ENCODE measurements around the gene CXCR6. TPM values are rescaled to one million over a fixed set of nuclear protein-coding genes. Genes with fewer than 3 reads are reported as not detected.

CXCR6 gene
- 1 to 10 TPM; 2.2 to 4.9 TPM for total RNA-seq

DNA sequence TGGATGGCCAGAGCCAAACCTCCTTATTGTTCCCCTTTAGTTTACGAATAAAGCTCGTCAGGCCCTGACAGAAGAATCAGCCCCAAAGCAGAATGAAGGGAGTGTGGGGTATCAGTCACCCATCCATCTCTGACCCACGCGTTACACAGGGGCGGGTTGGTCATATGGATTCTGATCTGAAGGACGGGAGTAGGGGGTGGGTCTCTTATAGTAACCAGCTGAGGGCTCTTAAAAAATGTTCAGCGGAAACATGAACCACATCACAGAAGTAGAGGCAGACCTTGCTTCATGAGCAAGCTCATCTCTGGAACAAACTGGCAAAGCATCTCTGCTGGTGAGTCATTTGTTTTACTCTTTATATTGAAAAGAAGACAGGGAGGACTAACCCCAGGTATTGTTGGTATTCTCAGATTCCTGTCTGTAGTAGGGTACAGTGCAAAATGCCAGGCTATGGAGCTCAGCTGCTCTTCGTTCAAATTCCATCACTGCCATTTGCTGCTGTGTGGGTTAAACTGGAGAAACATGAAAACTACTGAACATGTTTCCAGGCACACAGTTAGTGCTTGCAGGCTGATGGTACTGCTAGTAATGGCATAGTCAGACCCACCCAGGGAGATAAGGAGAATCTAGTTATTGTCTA is at the start of gene CXCR6:
Gene CXCR6, plus strand, starts transcription at position 258 of the 640 bp plus-strand sequence. CDS start 3,018 bp downstream, outside the sequence.
- Histone ChIP-seq H3K4me1 (ENCODE audit: control insufficient read depth in 1 of 2, low read depth in 2 of 2) (peaks cover 0 to 24% of the 10 kb centered on the region in 2 donors), H3K4me3 (no peak within 1 kb of the TSS), H3K27me3 (replicated peaks; ENCODE audit: insufficient read depth) (no peaks in the 10 kb centered on the region), H3K36me3 (peaks cover 14% of the 10 kb centered on the region), H3K27ac (no peak within 1 kb of the TSS), H3K9me3 (no peaks in the 10 kb centered on the region)
- ATAC-seq (ENCODE audit: insufficient number of reproducible peaks, low FRiP score, low read depth): no peak
- TF ChIP-seq, protein P1, sequence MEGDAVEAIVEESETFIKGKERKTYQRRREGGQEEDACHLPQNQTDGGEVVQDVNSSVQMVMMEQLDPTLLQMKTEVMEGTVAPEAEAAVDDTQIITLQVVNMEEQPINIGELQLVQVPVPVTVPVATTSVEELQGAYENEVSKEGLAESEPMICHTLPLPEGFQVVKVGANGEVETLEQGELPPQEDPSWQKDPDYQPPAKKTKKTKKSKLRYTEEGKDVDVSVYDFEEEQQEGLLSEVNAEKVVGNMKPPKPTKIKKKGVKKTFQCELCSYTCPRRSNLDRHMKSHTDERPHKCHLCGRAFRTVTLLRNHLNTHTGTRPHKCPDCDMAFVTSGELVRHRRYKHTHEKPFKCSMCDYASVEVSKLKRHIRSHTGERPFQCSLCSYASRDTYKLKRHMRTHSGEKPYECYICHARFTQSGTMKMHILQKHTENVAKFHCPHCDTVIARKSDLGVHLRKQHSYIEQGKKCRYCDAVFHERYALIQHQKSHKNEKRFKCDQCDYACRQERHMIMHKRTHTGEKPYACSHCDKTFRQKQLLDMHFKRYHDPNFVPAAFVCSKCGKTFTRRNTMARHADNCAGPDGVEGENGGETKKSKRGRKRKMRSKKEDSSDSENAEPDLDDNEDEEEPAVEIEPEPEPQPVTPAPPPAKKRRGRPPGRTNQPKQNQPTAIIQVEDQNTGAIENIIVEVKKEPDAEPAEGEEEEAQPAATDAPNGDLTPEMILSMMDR (IDR thresholded peaks at IDR 0.05): no peak
- no peak for DNase-seq (ENCODE audit: low spot score)

DNA sequence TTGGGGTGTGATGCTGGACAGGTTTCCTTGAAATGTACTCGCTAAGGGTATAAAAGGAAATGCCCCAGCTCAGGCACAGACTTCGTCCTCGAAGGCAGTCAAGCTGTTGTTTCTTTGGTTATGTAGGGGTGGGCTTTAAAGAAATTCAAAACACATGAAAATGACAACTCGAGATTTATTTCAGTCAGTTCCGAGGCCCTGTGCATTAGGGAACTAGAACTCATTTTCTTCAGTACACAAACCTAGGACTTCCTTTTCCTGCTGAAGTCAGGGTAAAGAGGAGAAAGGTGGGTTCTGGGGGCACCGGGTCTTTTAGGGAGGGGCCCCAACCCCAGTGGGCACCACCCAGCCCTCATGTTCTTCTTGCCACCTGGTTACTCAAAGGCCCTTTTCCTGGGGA is 49.2 kb upstream of the CXCR6 start:
- no peak for DNase-seq (ENCODE audit: low spot score)
- no peak for ATAC-seq (ENCODE audit: insufficient number of reproducible peaks, low FRiP score, low read depth)
- no peaks in the 10 kb centered on the region for H3K27me3 ChIP-seq (replicated peaks; ENCODE audit: insufficient read depth)
- no peak overlapping the region for H3K4me3 ChIP-seq
- H3K9me3 ChIP-seq: no peaks in the 10 kb centered on the region
- TF ChIP-seq, protein P1 (IDR thresholded peaks at IDR 0.05): no peak
- no peaks in the 10 kb centered on the region for H3K4me1 ChIP-seq (ENCODE audit: control insufficient read depth in 1 of 2, low read depth in 2 of 2)
- no peak overlapping the region for H3K27ac ChIP-seq
- no peaks in the 10 kb centered on the region for H3K36me3 ChIP-seq

DNA sequence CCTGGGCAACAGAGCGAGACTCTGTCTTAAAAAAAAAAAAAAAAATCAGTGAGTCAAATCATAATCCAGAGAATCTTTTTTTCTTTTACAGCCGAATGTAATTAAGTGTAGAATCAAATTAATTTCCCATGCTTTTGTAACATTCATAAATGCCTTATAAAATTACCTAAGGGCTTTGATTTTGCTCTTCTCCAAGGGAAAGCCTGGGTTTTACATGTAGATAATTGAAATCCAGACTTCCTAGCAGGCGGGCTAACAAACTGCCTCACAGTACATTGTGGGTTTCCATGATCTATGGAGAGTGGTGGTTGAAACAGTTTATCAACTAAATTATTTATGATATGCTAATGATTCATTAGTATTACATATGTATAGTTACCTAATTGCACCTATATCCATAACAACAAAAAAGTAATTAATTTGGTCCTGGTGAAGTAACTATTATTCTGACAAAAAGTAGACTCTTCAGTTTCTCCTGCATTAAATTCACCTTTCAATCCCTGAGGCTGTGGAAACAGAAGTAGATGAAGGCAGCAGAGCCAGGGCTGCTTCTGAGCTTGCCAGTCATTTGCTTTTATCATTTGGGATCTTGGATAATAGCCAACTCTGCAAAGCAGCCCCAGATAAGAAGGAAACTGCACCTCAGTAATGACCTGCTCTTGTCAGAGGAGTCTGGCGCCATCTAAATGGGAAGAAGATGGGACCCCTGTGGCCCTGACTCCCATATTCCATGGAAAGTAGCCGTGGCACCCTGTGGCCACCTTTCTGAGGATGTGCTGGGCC is 47.4 kb upstream of the CXCR6 start:
- H3K27ac ChIP-seq: no peak overlapping the region
- H3K4me1 ChIP-seq (ENCODE audit: control insufficient read depth in 1 of 2, low read depth in 2 of 2): no peaks in the 10 kb centered on the region
- H3K4me3 ChIP-seq: no peak overlapping the region
- H3K9me3 ChIP-seq: no peaks in the 10 kb centered on the region
- TF ChIP-seq, protein P1 (IDR thresholded peaks at IDR 0.05): no peak
- no peaks in the 10 kb centered on the region for H3K27me3 ChIP-seq (replicated peaks; ENCODE audit: insufficient read depth)
- ATAC-seq (ENCODE audit: insufficient number of reproducible peaks, low FRiP score, low read depth) (no peak), DNase-seq (ENCODE audit: low spot score) (no peak)
- H3K36me3 ChIP-seq: no peaks in the 10 kb centered on the region

DNA sequence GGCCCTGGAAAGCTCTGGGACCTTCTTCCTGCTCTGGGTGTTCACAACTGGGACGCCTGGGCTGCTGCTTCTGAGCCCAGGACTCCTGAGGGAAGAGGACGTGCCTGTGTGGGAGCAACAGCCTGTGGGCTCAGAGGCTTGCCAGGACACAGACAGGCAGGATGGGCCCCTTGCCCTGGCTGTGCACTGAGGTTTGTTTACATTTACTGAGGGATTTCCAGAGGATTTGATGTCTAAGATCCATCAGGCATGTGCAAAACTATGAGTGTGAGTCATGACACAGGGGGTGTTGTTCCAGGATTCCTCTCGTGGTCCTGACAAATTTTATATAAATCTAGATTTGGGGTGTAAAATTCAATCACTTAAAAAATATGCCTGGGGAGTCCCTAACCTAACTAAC is 46.3 kb upstream of the CXCR6 start:
- ATAC-seq (ENCODE audit: insufficient number of reproducible peaks, low FRiP score, low read depth): no peak
- DNase-seq (ENCODE audit: low spot score): no peak
- Histone ChIP-seq H3K4me1 (ENCODE audit: control insufficient read depth in 1 of 2, low read depth in 2 of 2) (no peaks in the 10 kb centered on the region), H3K9me3 (no peaks in the 10 kb centered on the region), H3K27ac (no peak overlapping the region), H3K4me3 (no peak overlapping the region), H3K36me3 (no peaks in the 10 kb centered on the region), H3K27me3 (replicated peaks; ENCODE audit: insufficient read depth) (no peaks in the 10 kb centered on the region)
- TF ChIP-seq, protein P1 (IDR thresholded peaks at IDR 0.05): no peak

DNA sequence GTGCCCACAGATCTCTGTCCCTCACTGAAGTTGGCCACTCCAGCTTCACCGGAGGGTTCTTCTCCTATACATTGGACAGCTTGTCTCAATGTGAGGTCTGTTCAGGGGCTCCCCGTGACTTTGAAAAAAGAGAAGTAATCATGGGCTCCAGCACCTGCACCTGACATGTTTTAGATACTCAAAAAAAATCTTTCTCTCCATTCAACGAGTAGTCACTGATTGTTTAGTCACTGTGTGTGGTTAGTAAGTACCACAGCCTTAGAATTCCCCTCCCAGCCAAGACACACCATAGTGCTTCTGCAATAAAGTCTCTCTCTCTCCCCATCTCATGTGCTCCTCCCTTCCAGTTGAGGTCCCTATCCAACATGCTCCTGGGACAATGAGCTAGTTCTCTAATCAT is 38.3 kb upstream of the CXCR6 start:
- Histone ChIP-seq H3K4me1 (ENCODE audit: control insufficient read depth in 1 of 2, low read depth in 2 of 2) (no peaks in the 10 kb centered on the region), H3K27ac (no peak overlapping the region), H3K36me3 (no peaks in the 10 kb centered on the region), H3K27me3 (replicated peaks; ENCODE audit: insufficient read depth) (no peaks in the 10 kb centered on the region), H3K4me3 (no peak overlapping the region), H3K9me3 (no peaks in the 10 kb centered on the region)
- DNase-seq (ENCODE audit: low spot score) (no peak), ATAC-seq (ENCODE audit: insufficient number of reproducible peaks, low FRiP score, low read depth) (no peak)
- TF ChIP-seq, protein P1 (IDR thresholded peaks at IDR 0.05): no peak
